GM23248 (cell line): ENCODE data around the gene SPEN. TPM values are rescaled to one million over a fixed set of nuclear protein-coding genes. Genes with fewer than 3 reads are reported as not detected.

Experiments
- DNase-seq: peaks from one replicate; pipeline ENCODE4 v3.0.0-alpha.2; 2015
- H2AFZ ChIP-seq: fragments of 200-600 bp; sonication (generic); 2 replicates; pipeline ENCODE4 v1.6.1; 2016; ENCODE audit warnings: antibody characterized with exemption
- H3F3A ChIP-seq: fragments of 200-600 bp; sonication (generic); 2 replicates; pipeline ENCODE4 v1.6.1; 2016; ENCODE audit warnings: mild to moderate bottlenecking, antibody characterized with exemption, mixed run types; ENCODE audit not compliant: insufficient read depth
- H3K27ac ChIP-seq: fragments of 200-600 bp; sonication (generic); 2 replicates; pipeline ENCODE4 v1.5.1; 2016; ENCODE audit warnings: mild to moderate bottlenecking
- H3K27me3 ChIP-seq: fragments of 200-600 bp; sonication (generic); replicated peaks from 2 replicates; pipeline ENCODE4 v1.6.1; 2016; ENCODE audit warnings: mild to moderate bottlenecking; ENCODE audit not compliant: insufficient read depth
- H3K36me3 ChIP-seq: fragments of 200-600 bp; sonication (generic); 2 replicates; pipeline ENCODE4 v1.6.1; 2016; ENCODE audit warnings: low read depth, mild to moderate bottlenecking
- H3K4me1 ChIP-seq: fragments of 200-600 bp; sonication (generic); 2 replicates; pipeline ENCODE4 v1.6.1; 2016; ENCODE audit warnings: mild to moderate bottlenecking; ENCODE audit not compliant: insufficient read depth
- H3K4me2 ChIP-seq: fragments of 200-600 bp; sonication (generic); one replicate; pipeline ENCODE4 v1.6.1; 2016; ENCODE audit warnings: mild to moderate bottlenecking; ENCODE audit not compliant: unreplicated experiment
- H3K4me3 ChIP-seq: fragments of 200-600 bp; sonication (generic); 2 replicates; pipeline ENCODE4 v1.5.1; 2016; ENCODE audit warnings: mild to moderate bottlenecking
- H3K79me2 ChIP-seq: fragments of 200-600 bp; sonication (generic); 2 replicates; pipeline ENCODE4 v1.6.1; 2016; ENCODE audit warnings: mild to moderate bottlenecking; ENCODE audit not compliant: insufficient read depth
- H3K9ac ChIP-seq: fragments of 200-600 bp; sonication (generic); 2 replicates; pipeline ENCODE4 v1.6.1; 2016; ENCODE audit warnings: mild to moderate bottlenecking
- H3K9me2 ChIP-seq: fragments of 200-600 bp; sonication (generic); 2 replicates; pipeline ENCODE4 v1.6.1; 2016; ENCODE audit warnings: mixed run types, mild to moderate bottlenecking, moderate library complexity; ENCODE audit not compliant: insufficient read depth
- H3K9me3 ChIP-seq: fragments of 200-600 bp; sonication (generic); one replicate; pipeline ENCODE4 v1.6.1; 2017; ENCODE audit warnings: low read depth
- H4K20me1 ChIP-seq: fragments of 200-600 bp; sonication (generic); 2 replicates; pipeline ENCODE4 v1.6.0; 2016; ENCODE audit not compliant: insufficient read depth
- EZH2 ChIP-seq: fragments of 200-600 bp; sonication (generic); IDR thresholded peaks from 2 replicates; pipeline ENCODE4 v1.6.1; 2018; ENCODE audit warnings: antibody characterized with exemption, mild to moderate bottlenecking; ENCODE audit not compliant: insufficient read depth, poor library complexity, severe bottlenecking
- EZH2phosphoT487 ChIP-seq: fragments of 200-600 bp; sonication (generic); IDR thresholded peaks from 2 replicates; pipeline ENCODE4 v1.6.1; 2018; ENCODE audit warnings: antibody characterized with exemption, moderate library complexity, mild to moderate bottlenecking, low read depth; ENCODE audit not compliant: insufficient read depth
- WGBS, 2 experiments: methylation state at CpG; one replicate each; pipeline ENCODE4 v1.1.6; 2015 to 2017; ENCODE audit warnings: low lambda C conversion rate in 2 of 2, low coverage in 1 of 2; ENCODE audit errors: missing lambda C conversion rate in 2 of 2; 5-methylcytosine and 5-hydroxymethylcytosine counted together
- in situ Hi-C: fragments of 300-500 bp; cut with MboI; formaldehyde crosslinking; loops from 2 replicates; pipeline ENCODE4 v1.15.0; 2020
- polyA plus RNA-seq: library from polyadenylated mRNA; unstranded; fragments of >200 nt; fragmentation: Nextera tagmentation; extraction: Ambion mirVana; gene quantifications from 2 replicates; pipeline ENCODE4 v1.2.1, GENCODE V29; 2016
- total RNA-seq: library from RNA; depleted of rRNA; stranded (reverse); fragments of >200 nt; shearing (Covaris generic); gene quantifications from 2 replicates; pipeline ENCODE4 v1.2.3, GENCODE V29; 2014

Gene SPEN
- total and polyA plus RNA-seq, 2 experiments from 2014 or later: 16.5 to 17.2 TPM

DNA sequence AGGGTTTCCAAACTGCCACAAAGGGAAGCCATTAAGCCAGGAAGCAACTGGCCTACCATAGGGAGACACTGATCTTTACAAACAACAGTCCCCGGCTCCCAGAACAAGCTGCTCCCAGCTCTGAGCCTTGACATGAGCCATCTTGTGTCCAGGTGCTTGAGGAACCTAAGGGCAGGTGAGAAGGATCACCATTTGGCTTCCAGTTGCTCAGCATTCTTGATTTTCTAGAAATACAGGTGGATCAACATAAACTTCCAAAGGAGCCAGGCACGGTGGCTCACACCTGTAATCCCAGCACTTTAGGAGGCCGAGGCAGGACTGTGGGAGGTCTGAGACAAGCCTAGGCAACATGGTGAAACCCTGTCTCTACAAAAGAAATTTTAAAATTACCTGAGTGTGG lies 106.8 kb downstream of the SPEN start:
- no peak overlapping the region for H2AFZ ChIP-seq
- peaks cover 49% of the 10 kb centered on the region for H3F3A ChIP-seq
- no peaks in the 10 kb centered on the region for H3K27me3 ChIP-seq
- peaks cover 67% of the 10 kb centered on the region for H3K4me1 ChIP-seq
- H3K4me3 ChIP-seq: no peak overlapping the region
- H3K4me2 ChIP-seq: peak overlapping the region; percentile 86
- H3K36me3 ChIP-seq: no peaks in the 10 kb centered on the region
- WGBS, 2 experiments: 94 to 95% methylated on average over 3 of the region's 3 CpGs
- in situ Hi-C loops: no loop called here
- no peak for TF ChIP-seq EZH2phosphoT487
- no peak for TF ChIP-seq EZH2
- H3K27ac ChIP-seq: no peak overlapping the region
- peaks cover 84% of the 10 kb centered on the region for H3K79me2 ChIP-seq
- 0 out of 2 replicates have a peak overlapping the region, but pooled peaks have one; percentile 7 for H3K9ac ChIP-seq
- no peaks in the 10 kb centered on the region for H3K9me2 ChIP-seq
- H4K20me1 ChIP-seq: no peaks in the 10 kb centered on the region
- no peaks in the 10 kb centered on the region for H3K9me3 ChIP-seq
- DNase-seq: no peak

DNA sequence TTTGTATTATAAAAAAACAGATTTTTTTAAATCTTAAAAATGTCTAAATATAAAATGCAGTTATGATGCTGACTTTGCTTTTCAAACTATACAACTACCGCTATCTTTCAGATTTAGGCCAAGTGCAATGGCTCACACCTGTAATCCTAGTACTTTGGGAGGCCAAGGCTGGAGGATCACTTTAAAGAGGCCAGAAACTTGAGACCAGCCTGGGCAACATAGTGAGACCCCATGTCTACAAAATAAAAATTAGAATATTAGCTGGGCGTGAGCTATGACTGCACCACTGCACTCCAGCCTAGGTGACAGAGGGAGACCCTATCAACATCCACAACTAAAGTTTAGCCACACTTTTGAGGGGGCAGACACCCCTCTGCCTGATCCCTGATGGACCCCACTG lies 108.0 kb downstream of the SPEN start:
- Histone ChIP-seq H3K9ac (no peak overlapping the region), H3K27ac (peak overlapping the region; percentile 50), H3K9me3 (no peaks in the 10 kb centered on the region), H3K27me3 (no peaks in the 10 kb centered on the region), H3K36me3 (no peaks in the 10 kb centered on the region), H4K20me1 (no peaks in the 10 kb centered on the region), H3K4me1 (peaks cover 57% of the 10 kb centered on the region), H3K4me2 (peak overlapping the region; percentile 38), H3F3A (peaks cover 42% of the 10 kb centered on the region), H2AFZ (no peak overlapping the region), H3K9me2 (no peaks in the 10 kb centered on the region), H3K79me2 (peaks cover 92% of the 10 kb centered on the region), H3K4me3 (no peak overlapping the region)
- no peak for DNase-seq
- in situ Hi-C loops: no loop called here
- TF ChIP-seq EZH2phosphoT487 (no peak), EZH2 (no peak)
- WGBS, 2 experiments: 95 to 98% methylated on average over 2 of the region's 2 CpGs

DNA sequence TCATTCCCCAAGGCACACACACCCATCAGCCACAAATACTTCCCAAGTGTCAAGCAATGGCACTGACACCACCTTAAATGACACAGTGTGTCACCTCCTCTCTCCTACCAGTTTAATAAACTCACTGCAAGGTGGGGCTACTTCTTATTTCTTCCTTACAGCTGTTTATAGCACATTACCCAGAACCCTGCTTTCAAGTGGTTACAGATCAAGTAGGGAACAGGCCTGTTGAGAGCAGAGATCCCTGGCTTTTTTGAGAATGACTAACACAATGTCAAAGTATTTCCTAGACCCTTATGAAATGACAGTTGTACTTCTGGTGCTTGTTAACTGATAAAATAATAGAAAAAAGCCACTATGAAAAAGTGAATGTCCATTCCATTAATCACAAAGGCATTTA lies 108.6 kb downstream of the SPEN start:
- no peaks in the 10 kb centered on the region for H3K9me2 ChIP-seq
- H3K36me3 ChIP-seq: no peaks in the 10 kb centered on the region
- H3K27me3 ChIP-seq: no peaks in the 10 kb centered on the region
- H3K79me2 ChIP-seq: peaks cover 93% of the 10 kb centered on the region
- H2AFZ ChIP-seq: no peak overlapping the region
- H3F3A ChIP-seq: peaks cover 39% of the 10 kb centered on the region
- in situ Hi-C loops: no loop called here
- peaks cover 51% of the 10 kb centered on the region for H3K4me1 ChIP-seq
- no peaks in the 10 kb centered on the region for H3K9me3 ChIP-seq
- H4K20me1 ChIP-seq: no peaks in the 10 kb centered on the region
- H3K9ac ChIP-seq: no peak overlapping the region; the same call in 1 of the 2 replicates
- H3K4me2 ChIP-seq: peak overlapping the region; percentile 38
- no peak overlapping the region for H3K4me3 ChIP-seq
- peak; percentile 60 for DNase-seq
- TF ChIP-seq EZH2 (no peak), EZH2phosphoT487 (no peak)
- H3K27ac ChIP-seq: peak overlapping the region; percentile 50

DNA sequence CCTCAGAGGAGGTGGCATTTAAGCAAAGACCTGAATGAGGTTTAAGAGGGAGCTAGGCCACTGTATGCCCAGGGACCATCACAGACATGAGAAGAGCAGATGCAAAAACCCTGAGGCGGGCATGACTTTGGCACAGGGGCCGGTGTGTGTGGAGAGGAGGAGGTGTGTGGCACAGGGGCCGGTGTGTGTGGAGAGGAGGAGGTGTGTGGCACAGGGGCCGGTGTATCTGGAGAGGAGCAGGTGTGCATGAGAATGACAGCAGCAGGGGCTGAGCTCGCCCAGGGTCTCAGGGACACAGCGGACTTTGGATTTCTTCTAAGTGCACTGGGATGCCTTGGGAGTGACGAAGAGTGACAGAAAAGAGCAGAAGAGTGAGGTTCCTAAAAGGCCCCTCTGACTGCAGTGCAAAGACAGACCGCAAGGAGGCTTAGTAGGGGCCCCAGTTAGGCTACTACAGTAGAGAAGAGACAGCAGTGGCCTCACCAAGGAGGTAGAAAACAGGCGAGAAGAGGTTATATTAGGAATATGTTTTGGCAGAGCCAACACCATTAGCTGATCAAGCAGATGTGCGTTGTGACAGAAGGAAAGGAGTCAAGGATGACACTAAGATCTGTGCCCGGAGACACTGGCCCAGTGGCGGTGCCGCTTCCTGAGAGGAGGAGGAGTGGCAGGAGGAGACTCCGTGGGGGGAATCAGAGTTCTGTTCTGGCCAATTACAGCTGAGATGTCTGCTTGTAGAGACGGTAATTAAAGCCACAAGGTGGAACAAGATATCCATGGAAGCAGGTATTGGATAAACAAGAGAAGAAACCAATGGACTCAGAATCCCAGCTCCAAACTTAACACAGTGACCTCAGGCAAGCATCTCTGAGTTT lies 110.0 kb downstream of the SPEN start:
- Histone ChIP-seq H3K36me3 (no peaks in the 10 kb centered on the region), H3K27me3 (no peaks in the 10 kb centered on the region), H3K9me3 (no peaks in the 10 kb centered on the region), H4K20me1 (no peaks in the 10 kb centered on the region), H3K79me2 (peaks cover 94% of the 10 kb centered on the region), H2AFZ (no peak overlapping the region), H3K9me2 (no peaks in the 10 kb centered on the region), H3K4me1 (peaks cover 38% of the 10 kb centered on the region), H3K27ac (no peak overlapping the region), H3F3A (peaks cover 28% of the 10 kb centered on the region), H3K4me2 (no peak overlapping the region), H3K9ac (no peak overlapping the region), H3K4me3 (no peak overlapping the region)
- no peak for DNase-seq
- no peak for TF ChIP-seq EZH2
- TF ChIP-seq EZH2phosphoT487: no peak
- 86 to 88% methylated on average over 15 of the region's 15 CpGs for WGBS, 2 experiments
- in situ Hi-C loops: no loop called here
